Smooth muscle cell (in vitro differentiated cells): Measurements from ENCODE around the gene CNOT3. TPM values are rescaled to one million over a fixed set of nuclear protein-coding genes. Genes with fewer than 3 reads are reported as not detected.

Source experiments
- DNase-seq: peaks from one replicate; lab custom pipeline; 2025; ENCODE audit not compliant: unreplicated experiment; lab: John Stamatoyannopoulos, UW
- H2AFZ ChIP-seq: fragments of 200-600 bp; sonication (generic); 2 replicates; pipeline ENCODE4 v1.6.0; 2016; ENCODE audit warnings: antibody characterized with exemption, low read depth, mild to moderate bottlenecking
- H3F3A ChIP-seq: fragments of 200-600 bp; sonication (generic); 2 replicates; pipeline ENCODE4 v1.6.0; 2017; ENCODE audit warnings: antibody characterized with exemption, low read depth
- H3K27ac ChIP-seq: fragments of 200-600 bp; sonication (generic); 2 replicates; pipeline ENCODE4 v1.5.1; 2016; ENCODE audit warnings: low read depth, mild to moderate bottlenecking
- H3K27me3 ChIP-seq: fragments of 200-600 bp; sonication (generic); 2 replicates; pipeline ENCODE4 v1.6.1; 2016; ENCODE audit warnings: low read depth, mild to moderate bottlenecking
- H3K36me3 ChIP-seq: fragments of 200-600 bp; sonication (generic); 2 replicates; pipeline ENCODE4 v1.5.1; 2016; ENCODE audit warnings: low read depth
- H3K4me1 ChIP-seq: fragments of 200-600 bp; sonication (generic); 2 replicates; pipeline ENCODE4 v1.5.1; 2016; ENCODE audit warnings: low read depth
- H3K4me2 ChIP-seq: fragments of 200-600 bp; sonication (generic); 2 replicates; pipeline ENCODE4 v1.6.0; 2016; ENCODE audit warnings: mild to moderate bottlenecking
- H3K4me3 ChIP-seq: fragments of 200-600 bp; sonication (generic); 2 replicates; pipeline ENCODE4 v1.5.1; 2016; ENCODE audit warnings: mild to moderate bottlenecking
- H3K79me2 ChIP-seq: fragments of 200-600 bp; sonication (generic); 2 replicates; pipeline ENCODE4 v1.6.0; 2016; ENCODE audit warnings: low read depth, mild to moderate bottlenecking
- H3K9ac ChIP-seq: fragments of 200-600 bp; sonication (generic); 2 replicates; pipeline ENCODE4 v1.6.0; 2016; ENCODE audit warnings: low read depth
- H3K9me3 ChIP-seq: fragments of 200-600 bp; sonication (generic); replicated peaks from 2 replicates; pipeline ENCODE4 v1.5.1; 2016; ENCODE audit warnings: low read depth
- H4K20me1 ChIP-seq: fragments of 200-600 bp; sonication (generic); 2 replicates; pipeline ENCODE4 v1.6.0; 2016; ENCODE audit warnings: low read depth
- CTCF ChIP-seq: fragments of 200-600 bp; sonication (generic); IDR thresholded peaks from 2 replicates; pipeline ENCODE4 v1.5.1; 2017; ENCODE audit warnings: borderline replicate concordance, mild to moderate bottlenecking, antibody characterized with exemption; ENCODE audit not compliant: insufficient read depth, poor library complexity, severe bottlenecking
- WGBS: methylation state at CpG from one replicate; pipeline ENCODE4 v1.1.7; 2016; ENCODE audit warnings: low lambda C conversion rate; 5-methylcytosine and 5-hydroxymethylcytosine counted together
- polyA plus RNA-seq: library from polyadenylated mRNA; unstranded; fragments of >200 nt; fragmentation: Nextera tagmentation; extraction: Ambion mirVana; gene quantifications from 2 replicates; pipeline ENCODE4 v1.2.1, GENCODE V29; 2016
- total RNA-seq: library from RNA; depleted of rRNA; stranded (reverse); fragments of >200 nt; gene quantifications from 2 replicates; pipeline ENCODE4 v1.2.3, GENCODE V29; 2014

The CNOT3 gene
- total and polyA plus RNA-seq, 2 experiments from 2014 or later = 12.4 to 31.4 TPM

DNA sequence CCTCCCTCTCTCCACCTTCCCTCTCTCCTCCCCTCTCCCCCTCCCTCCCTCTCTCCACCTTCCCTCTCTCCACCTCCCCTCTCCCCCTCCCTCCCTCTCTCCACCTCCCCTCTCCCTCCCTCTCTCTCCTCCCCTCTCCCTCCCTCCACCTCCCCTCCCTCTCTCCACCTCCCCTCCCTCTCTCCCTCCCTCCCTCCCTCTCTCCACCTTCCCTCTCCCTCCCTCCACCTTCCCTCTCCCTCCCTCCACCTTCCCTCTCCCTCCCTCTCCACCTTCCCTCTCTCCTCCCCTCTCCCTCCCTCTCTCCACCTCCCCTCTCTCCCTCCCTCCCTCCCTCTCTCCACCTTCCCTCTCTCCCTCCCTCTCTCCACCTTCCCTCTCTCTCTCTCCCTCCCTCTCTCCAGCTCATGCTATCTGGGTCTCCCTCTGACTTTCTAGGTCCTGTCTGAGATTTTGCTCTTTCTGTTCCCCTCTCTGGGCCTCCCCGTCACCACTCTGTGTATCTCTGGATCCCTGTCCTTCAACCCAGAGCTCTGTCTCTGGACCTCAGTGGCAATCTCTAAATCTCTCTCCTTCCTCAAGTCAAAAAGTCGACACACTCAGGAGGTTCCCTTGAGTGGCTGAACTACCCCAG, 3.5 kb upstream of the CNOT3 start:
- TF ChIP-seq CTCF = no peak
- Histone ChIP-seq H3K9me3 (no peaks in the 10 kb centered on the region), H3K36me3 (no peaks in the 10 kb centered on the region), H4K20me1 (peaks cover 12% of the 10 kb centered on the region), H3F3A (no peaks in the 10 kb centered on the region), H2AFZ (no peak overlapping the region), H3K79me2 (peaks cover 15% of the 10 kb centered on the region), H3K27me3 (no peaks in the 10 kb centered on the region), H3K4me3 (no peak overlapping the region), H3K4me2 (no peak overlapping the region), H3K9ac (no peak overlapping the region), H3K27ac (no peak overlapping the region), H3K4me1 (peaks cover 6% of the 10 kb centered on the region)
- 61% methylated on average over 2 of the region's 2 CpGs for WGBS
- no peak for DNase-seq

DNA sequence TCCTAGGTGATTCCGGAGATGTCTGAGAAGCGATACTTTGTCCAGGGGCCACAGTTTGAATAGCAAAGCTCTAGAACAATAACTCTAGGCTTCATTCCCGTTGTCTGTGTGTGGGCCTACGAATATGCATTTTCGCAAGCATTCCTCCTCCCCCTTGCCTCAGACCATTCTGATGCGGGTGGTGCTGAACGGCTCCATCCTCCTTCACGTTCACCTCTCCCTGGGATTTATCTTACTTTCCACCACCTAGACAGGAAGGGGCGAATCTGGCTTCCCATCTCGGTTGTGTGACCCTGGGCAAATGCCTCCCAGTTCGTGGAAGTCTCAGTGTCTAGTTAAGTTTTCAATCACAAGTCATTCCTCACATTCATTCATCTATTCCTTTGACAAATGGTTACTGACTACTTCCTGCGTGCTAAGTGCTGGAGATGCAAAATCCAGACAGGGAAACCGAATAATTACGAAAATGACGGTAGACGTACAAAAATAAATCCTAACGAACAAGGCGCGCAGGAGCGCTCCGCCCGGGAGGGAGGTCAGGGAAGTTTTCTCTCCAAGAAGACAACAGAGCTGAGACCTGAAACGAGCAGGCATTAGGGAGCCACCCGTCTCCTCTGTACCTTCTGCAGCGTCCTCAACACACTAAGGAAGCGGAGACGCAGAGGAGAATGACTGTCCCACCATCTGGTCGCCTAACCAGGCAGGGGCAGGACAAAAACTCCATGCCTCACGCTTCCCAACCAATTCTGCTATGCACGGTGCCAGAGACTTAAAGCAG, 1.3 kb upstream of the CNOT3 start:
- no peaks in the 10 kb centered on the region for H3K9me3 ChIP-seq
- no peak for DNase-seq
- H3K4me2 ChIP-seq = peak overlapping the region; percentile 83
- peaks cover 12% of the 10 kb centered on the region for H3K4me1 ChIP-seq
- H3K36me3 ChIP-seq = no peaks in the 10 kb centered on the region
- 3% methylated on average over 30 of the region's 30 CpGs for WGBS
- peak overlapping the region; percentile 10 for H2AFZ ChIP-seq
- H4K20me1 ChIP-seq = peaks cover 34% of the 10 kb centered on the region
- H3K27ac ChIP-seq = peak overlapping the region; percentile 18
- H3K9ac ChIP-seq = peak overlapping the region; percentile 1
- peak overlapping the region; percentile 55 for H3K4me3 ChIP-seq
- TF ChIP-seq CTCF = no peak
- H3F3A ChIP-seq = no peaks in the 10 kb centered on the region
- H3K27me3 ChIP-seq = no peaks in the 10 kb centered on the region
- peaks cover 37% of the 10 kb centered on the region for H3K79me2 ChIP-seq

GRCh38 chr19:54136864-54137698, 481 bp upstream of the CNOT3 start:
- no peak for TF ChIP-seq CTCF

More at GRCh38 chr19:54136864-54137698, 481 bp upstream of the CNOT3 start:
- WGBS = under 1% methylated on average over 45 of the region's 46 CpGs
- Histone ChIP-seq H3F3A (no peaks in the 10 kb centered on the region), H3K4me1 (peaks cover 12% of the 10 kb centered on the region), H3K27ac (peak overlapping the region; percentile 95), H3K4me3 (peak overlapping the region; percentile 100), H3K36me3 (no peaks in the 10 kb centered on the region), H3K9me3 (no peaks in the 10 kb centered on the region), H3K4me2 (peak overlapping the region; percentile 83), H2AFZ (peak overlapping the region; percentile 10), H3K27me3 (no peaks in the 10 kb centered on the region), H4K20me1 (peaks cover 42% of the 10 kb centered on the region), H3K79me2 (peaks cover 45% of the 10 kb centered on the region), H3K9ac (peak overlapping the region; percentile 100)
- DNase-seq = peak; percentile 98
